ENCODE measurements around the gene MED13L. TPM values are rescaled to one million over a fixed set of nuclear protein-coding genes. Genes with fewer than 3 reads are reported as not detected.

The MED13L gene
- total RNA-seq, 1 experiment from 2014 or later: 46.8 TPM

DNA sequence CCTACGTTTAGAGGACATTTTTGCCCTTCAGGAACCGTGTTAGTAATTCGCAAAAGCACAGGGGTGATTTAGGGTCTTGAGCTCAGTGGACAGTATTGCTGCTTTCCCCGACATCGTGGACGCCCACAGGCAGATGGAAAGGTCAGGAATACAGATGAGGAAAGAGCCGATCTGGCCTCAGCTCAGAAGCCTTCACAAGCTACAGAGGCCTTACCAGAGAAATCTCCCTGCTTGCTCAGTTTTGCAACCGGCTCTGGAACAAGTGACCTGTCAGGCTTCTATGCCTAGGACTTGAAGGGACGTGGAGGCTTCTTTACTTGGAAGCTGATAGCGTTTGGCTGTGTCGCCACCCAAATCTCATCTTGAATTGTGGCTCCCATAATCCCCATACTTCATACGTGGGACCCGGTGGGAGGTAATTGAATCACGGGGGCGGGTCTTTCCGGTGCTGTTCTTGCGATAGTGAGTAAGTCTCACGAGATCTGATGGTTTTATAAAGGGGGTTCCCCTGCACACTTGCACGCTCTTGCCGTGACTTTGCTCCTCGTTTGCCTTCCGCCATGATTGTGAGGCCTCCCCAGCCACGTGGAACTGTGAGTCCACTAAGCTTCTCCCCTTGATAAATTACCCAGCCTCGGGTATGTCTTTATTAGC is 332.5 kb downstream of the MED13L start:
- no peak for DNase-seq (ENCODE audit: low read depth)

GRCh38 chr12:115944392-115944742 is 333.1 kb downstream of the MED13L start:
- no peak for DNase-seq (ENCODE audit: low read depth)

DNA sequence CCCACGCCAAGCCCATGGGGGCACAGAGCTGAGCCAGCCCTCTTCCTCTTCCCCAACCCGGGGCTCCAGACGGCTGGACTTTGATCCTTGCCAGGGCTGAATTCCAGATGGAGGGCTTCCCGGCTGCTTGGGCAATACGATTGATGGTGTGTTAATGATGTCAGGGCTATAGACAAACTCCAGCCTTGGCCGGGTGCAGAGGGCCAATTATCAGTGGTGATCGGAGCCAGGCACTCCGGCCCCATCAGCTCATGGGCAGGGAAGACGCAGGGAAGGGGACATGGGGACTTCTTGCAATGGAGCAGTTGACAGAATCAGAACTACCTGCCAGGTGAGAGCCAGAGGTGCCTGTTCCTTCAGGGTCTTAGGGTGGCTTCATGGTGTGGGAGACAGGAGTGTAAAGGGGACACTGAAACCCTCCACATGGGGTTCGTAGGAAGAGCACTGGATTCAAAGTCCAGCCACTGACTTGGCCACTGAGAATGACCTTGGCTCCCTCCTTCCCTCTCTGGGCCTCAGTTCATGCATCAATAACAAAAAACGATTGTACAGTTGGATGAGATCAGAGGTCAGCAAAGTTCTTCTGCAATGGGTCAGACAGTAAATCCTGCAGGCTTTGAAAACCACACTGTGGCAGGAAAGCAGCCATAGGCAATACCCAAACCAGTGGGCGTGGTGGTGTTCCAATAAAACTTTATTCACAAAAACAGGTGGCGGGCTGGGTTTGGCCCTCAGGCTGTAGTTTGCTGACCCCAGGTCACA is 333.7 kb downstream of the MED13L start:
- no peak for DNase-seq (ENCODE audit: low read depth)

DNA sequence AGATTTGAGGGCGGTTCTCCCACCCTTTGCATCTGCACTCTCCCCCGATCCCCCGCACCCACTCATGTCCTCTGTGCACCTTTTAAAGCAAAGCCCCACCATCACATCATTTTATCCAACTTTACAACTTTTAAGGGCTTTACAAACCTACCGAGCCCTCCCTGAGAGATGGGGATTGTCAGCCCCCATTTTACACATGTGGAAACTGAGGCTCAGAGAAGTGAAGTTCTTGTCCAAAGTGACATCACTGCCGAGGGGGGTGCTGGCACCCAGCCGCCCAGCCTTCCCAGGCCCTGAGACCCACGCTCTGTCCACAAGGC is 334.2 kb downstream of the MED13L start:
- no peak for DNase-seq (ENCODE audit: low read depth)

- DNase-seq (ENCODE audit: low read depth): no peak
Measured at GRCh38 chr12:115942346-115942745, 335.1 kb downstream of the MED13L start.

- peak; percentile 61 for DNase-seq (ENCODE audit: low read depth)
Measured at GRCh38 chr12:115941362-115941761, 336.1 kb downstream of the MED13L start.

DNA sequence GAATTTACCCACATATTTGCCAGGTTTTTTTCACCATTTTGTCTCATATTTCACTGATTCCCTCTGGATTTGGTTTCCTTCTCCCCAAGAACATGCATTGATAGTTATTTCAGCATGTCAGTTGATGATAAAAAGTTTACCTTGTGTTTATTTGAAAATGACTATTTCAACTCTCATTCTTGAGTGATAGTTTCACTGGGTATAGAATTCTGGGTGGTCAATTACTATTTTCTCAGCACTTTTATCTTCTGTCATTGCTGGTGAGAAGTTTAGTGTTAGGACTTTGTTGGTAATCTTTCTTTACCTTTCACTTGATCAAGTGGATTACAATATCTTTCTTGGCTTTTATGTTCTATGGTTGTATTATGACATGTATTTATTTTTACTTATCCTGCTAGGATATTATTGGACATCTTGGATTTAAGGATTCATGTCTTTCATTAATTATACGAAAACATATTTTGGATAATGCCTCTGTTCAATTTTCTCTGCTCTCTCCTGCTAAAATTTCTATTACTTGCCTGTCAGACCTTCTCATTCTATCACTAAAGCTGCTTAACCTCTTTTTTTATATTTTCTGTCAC is 338.6 kb downstream of the MED13L start:
- DNase-seq (ENCODE audit: low read depth): no peak

DNA sequence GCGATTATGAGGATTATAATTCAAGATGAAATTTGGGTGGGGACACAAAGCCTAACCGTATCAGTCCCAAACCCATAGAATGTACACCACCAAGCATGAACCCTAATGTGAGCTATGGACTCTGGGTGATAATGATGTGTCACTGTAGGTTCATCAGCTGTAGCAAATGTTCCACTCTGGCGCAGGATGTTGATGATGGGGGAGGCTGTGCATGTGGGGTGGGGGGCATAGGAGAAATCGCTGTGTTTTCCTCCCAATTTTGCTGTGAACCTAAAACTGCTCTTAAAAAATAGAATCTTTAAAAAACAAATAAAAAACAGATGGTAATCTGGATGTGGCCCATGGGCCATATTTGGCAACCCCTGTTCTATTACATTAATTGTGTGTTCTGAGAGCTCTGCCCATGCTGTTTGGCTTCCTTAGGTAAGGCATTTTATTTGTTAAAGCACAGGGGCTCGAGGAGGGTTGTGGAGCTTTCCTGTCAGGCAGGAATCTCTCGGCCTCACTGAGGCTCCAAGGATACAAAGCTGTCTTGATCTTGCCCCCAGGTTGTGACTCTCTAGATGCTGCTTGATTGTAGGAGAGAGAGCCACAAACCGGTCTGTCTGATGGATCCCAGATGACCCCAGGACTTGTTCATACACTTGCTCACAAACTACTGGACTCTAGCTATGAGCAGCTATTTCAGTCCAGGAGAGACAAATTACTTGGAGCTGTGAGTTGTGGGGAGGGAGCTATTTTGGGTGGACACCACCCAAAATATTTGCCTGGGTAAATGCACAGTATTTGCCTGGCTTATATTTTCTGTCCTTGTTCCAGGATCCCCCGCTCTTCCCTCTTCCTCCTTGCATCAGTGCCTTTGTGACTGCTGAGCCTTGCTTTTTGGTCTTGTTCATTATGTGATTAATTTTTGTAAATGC is 340.2 kb downstream of the MED13L start:
- no peak for DNase-seq (ENCODE audit: low read depth)

DNA sequence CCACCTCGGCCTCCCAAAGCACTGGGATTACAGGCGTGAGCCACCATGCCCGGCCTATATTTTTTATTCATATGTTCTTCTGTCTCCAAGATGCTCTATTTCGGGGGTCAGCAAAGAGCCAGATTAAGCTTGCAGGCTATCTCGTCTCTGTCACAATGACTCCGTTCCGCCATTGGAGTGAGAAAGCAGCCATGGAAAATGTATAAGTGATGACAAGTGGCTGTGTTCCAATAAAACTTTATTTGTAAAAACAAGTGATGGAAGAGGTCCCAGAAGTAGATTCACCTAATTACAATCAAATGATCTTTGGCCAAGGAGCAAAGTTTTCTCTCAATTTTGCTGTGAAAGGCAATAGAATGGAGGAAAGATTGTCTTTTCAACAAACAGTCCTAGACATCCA is 342.6 kb downstream of the MED13L start:
- no peak for DNase-seq (ENCODE audit: low read depth)

DNA sequence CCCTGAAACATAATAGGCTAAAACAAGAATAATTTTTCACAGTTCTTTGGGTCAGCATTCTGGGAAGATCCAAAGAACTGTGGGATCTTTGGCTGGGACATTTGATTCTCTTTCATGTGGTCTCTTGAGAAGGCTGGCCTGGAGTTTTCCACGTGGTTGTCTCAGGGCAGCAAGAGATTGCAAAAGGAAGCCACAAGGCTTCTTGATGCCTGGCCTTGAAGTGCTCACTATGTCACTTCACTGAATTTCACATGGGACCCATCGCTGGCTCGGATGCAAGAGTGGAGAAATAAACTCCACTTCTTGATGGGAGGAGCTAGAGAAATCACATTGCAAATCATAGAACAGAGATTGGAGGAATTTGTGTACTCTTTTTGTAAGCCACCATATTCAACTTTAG is 343.4 kb downstream of the MED13L start:
- no peak for DNase-seq (ENCODE audit: low read depth)

- DNase-seq (ENCODE audit: low read depth): no peak
Measured at GRCh38 chr12:115932066-115932465, 345.4 kb downstream of the MED13L start.

DNA sequence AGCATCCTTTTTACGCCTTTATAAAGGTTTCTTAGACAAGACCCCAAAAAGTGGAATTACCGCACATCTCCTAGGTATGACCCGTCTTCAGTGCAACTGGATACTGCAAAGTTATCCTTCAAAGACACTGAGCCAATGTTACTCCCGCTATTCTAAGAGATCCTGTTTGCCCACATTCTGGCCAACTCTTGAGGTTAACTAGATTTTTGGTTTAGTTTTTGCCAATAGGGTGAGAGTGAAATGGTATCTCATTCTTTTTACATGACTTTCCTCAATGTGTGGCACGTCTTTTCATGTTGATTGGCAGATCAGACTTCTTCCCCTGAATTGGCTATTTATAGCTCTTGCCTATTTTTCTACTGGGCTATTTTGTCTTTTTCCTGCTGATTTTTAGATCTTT is 347.2 kb downstream of the MED13L start:
- DNase-seq (ENCODE audit: low read depth): no peak

DNA sequence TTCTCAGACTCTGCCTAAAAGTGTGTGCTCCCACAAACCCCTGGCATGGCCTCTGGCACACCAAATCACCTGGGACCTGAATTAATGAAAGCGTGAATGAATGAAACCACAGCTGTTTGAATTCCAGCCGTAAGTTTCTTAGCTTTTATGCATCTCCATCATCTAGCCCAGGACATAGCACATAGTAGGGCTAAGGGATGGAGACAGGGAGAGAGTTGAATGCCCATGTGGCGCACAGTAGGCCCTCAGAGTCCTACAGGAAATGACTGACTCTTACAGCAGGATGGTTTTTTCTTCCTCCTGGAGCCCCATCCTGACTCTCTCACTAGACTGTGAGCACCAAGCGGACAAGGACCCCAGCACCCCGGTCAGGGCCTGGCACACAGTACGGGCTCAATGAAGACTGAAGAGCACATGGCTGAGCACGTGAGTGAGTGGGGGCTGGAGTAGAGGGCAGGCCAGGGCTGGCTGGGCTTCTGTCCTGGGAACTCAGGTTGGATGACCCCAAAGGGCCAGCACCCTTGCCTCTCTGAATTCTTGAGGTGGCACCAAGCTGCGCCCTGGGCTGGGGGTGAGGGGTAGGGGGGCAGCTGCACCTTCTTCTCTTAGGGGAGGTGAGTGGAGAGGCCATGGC is 351.3 kb downstream of the MED13L start:
- no peak for DNase-seq (ENCODE audit: low read depth)

DNA sequence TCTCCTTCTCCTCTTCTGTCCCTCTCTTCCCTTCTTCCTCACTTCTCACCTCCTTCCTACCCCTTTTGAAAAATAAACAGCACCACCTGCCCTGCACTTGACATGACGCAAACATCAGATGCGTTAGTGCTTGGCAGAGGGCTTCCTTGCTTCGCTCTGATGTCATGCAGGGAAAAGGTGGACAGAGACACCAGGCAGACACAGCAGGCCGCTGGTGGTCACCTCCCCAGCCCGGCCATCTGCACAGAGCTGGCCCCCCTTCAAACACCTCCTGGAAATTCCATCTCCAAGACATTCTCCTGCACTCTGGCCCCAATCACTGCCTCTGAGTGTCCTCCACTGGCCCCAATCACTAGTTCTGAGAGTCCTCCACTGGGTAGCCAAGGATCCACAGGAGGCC is 353.6 kb downstream of the MED13L start:
- DNase-seq (ENCODE audit: low read depth): no peak

DNA sequence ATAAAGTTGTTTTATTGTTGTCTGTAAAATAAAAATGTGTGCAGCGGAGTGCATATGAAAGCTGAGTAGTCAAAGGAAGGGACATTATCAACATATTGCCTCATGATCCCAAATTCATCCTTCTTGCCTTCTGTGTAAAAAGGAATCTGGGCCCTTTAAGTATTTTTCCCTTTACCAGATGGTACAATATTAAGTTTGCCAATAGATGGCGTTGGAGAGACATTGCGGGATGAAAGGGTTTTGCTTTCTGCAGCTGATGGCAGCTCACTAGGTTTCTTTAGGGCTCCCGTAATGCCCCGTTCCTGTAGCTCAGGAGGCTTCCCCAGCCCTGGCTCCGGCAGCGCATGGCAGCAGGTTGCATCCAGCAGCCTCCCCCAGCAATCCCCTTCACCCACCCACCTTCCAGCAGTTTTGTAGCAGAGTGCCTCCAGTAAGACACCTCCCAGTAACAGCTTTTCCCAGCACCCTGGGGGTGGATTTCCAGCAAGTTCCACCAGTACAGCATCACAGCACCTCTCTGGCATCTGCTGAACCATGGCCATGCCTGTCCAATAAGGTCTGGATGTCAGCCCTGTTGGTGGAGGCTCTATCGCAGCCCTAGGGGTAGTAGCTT is 354.4 kb downstream of the MED13L start:
- no peak for DNase-seq (ENCODE audit: low read depth)

DNA sequence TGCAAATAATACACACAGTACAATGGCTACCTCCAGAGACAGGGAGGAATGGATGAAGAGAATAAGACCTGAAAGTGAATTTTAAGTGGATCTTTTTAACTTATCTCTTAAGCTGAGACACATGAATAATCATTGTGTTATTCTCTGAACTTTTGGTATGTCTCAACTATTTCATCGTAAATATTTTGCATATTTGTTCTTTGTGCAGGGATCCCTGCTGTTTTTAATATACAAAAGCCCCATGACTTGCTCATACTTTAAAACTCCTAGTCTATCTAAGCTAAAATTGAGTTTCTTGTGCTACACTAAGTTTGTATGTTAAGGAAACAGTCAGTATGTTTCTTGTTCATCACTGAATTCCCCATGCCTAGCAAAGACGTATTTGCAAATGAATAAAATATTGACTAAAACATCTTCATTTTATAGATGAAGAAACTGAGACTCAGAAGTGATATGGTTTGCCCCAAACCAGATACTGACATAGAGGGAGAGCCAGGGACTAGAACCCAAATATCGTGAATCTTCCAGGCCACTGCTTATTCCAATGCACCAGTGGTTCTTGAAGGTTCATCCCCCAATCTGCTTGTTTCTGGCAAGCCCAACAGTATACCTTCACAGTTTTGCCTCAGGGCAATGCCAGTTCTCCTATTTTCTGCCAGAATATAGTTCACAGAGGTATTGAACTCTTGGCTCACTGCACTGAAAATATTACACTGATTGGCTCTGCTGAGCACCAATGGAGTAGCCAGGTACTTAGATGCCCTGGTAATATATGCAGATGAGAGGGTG is 356.9 kb downstream of the MED13L start:
- no peak for DNase-seq (ENCODE audit: low read depth)

GRCh38 chr12:115918763-115919162 is 358.7 kb downstream of the MED13L start:
- DNase-seq (ENCODE audit: low read depth): no peak

DNA sequence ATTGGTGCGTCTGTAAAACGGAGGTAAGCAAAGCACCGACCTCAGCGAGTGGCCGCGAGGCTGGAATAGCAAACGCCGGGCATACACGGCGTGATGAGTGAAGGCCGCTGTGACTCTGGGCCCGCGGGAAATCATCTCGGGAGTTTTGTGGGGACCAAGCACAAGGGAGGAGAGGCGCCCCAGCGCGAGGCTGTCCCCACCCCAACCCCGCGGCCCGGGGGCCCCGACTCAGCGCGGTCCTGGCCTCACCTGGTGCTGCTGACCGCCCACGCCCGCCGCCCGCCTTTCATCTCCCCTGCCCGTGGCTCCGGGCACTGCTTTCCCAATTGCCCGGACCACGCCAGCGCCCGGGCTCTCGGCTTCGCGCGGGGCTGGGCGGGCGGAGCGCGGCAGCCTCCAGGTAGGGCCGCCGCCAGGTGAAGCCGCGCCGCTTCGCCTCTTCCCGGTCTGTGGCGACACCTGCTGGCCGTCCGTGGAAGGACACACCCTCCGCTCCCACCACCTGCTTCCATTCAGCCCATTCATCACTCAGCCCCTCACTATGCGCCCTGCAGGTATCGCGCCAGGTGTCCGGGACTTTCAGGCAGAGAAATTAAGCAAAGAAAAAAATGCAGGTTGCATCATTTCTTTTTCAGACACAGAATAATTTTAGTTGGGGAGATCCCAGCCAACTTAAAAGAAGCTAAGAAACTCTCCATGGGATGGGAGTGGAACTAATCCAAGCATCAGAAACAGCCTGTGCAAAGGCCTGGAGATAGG is 360.4 kb downstream of the MED13L start:
- DNase-seq (ENCODE audit: low read depth): no peak

DNA sequence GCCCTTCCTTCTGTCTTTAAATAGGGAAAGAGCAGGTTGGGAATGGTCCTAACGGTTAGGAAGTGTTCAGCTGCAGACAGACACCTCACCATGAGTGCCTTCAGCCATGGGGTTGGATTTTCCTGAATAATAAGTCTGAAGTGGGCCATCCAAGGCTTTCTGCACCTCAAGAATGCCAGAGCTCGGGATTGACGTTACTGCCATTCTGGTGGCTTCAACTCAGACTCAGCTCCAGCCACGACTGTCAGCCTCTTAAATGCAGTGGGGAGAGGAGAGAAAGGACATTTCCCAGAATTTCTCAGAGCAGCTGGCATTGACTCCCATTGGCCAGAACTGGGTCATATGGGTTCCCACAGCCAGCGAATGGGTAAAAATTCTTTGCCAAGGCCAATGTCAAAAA is 363.4 kb downstream of the MED13L start:
- DNase-seq (ENCODE audit: low read depth): no peak

GRCh38 chr12:115912440-115912839 is 365.1 kb downstream of the MED13L start:
- DNase-seq (ENCODE audit: low read depth): no peak
